Midbrain (tissue), 1 donor: ENCODE data around the gene PITX1.

Experiments
- DNase-seq: peaks from one replicate; lab custom pipeline; 2025; lab: John Stamatoyannopoulos, UW

PITX1 gene

DNA sequence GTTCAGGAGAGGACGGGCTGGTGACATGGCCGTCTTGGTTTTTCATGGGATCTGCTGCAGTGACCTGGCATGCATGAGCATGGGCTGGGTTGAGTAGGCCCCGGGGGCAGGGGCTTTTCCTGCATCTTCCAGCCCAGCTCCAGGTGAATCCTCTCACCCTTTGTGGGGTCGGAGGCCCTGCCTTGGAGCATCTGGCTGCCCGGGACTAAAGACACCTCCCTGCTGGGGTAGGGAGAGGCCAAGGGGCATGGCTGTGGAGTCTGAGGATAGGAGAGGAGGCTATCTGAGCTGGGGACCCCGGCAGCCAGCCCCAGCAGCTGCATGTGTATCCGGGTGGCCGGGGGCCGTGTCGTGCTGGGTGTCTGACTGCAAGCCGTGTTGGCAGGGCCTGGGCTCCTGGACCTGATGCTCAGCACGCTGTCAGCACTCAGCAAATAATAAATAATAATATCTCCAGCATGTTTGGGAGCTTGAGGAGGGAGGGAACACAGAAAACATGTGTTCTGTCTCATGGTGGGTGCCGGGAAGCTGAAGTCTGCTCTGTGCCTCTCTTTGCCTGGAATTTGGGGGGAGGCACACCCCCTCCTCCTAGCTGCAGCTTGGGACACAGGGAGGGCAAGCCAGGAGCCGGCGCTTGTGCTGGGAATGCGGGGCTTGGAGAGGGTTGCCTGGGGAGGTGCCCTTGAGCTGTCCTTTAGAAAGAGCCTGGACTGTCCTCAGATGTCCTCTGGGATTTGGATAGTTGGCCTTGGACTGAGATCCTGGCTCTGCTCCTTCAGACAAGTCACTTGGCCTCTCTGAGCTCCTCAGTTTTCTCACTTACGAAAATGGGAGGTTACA lies 28.4 kb upstream of the PITX1 start:
- no peak for DNase-seq

- no peak for DNase-seq
Observed at GRCh38 chr5:135061001-135061400, 27.0 kb upstream of the PITX1 start.

DNA sequence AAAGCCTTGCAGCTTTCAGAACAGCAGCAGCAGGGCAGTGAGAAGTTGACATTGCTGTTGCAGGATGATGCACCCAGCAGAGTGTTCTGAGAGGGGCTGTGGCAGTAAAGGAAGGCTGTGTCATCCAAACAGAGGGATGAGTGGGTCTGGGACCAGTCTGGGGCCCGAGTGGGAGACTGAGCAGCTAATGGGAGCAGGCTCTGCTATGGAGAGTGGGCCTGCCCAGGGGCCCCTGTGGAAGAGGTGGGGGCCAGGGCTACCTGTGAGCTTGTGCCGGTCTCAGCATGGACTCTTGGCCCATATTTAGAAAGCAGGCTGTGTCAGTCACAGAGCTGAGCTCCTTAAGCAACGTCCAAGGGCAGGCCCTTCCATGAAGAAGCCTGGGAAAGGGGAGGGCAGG lies 26.0 kb upstream of the PITX1 start:
- no peak for DNase-seq

DNA sequence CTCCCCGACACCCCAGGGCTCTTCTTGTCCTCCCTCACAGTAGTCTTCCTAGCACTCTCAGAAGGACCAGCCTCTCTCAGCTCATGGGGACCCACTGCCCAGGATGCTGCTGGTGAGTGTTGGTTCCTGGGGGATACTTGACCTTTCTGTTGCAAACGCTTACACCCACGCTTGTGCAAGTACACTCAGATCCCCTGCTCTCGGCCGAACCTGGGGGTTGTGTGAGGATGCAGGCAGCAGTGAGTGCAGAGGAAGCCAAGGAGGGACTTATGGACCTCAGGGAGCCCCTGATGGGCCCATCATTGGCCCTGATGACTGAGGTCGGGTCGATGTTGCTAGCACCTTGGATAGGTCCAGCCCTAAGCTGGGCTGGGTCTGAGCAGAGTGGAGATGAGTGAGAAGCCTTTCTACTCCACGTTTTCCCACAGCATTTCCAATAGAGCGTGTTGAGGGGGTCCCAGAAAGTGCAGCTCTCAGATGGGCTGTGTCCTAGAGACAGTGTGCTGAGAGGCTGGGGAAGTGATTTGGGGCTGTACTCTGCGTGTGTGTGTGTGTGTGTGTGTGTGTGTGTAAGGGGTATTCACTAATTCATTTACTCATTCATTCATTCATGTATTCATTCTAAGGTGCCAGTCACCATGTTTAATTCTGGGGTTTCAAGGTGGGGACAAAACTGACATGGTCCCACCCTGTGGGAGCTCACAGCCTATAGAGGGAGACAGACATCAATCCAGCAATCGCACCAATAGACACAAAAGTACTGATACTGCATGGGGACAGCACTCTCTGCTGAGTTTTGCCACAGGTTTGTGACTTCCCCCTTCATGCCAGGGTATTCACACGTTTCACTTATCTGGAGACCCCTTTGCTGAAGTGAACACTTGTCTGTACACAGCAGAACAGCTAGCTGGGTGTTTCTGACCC lies 25.2 kb upstream of the PITX1 start:
- DNase-seq, result no peak

DNA sequence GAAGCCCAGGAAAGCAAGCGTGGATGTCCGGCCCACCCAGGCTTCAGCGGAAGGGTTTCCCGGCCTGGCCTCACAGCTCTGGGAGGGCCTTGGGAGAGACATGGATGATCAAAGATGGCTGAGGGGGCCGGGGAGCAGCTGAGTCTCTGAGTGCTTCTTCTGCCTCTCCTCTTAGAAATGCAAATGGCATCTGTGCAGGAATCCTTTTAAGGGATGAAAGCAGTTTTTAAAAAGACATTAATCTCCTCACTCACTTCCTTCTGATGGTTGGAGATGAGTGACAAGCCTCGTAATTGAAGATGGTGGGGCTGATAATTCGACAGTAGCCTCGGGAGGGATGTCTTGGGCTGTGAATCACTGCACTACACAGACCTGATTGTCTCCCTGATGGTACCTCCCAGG lies 24.3 kb upstream of the PITX1 start:
- no peak for DNase-seq

DNA sequence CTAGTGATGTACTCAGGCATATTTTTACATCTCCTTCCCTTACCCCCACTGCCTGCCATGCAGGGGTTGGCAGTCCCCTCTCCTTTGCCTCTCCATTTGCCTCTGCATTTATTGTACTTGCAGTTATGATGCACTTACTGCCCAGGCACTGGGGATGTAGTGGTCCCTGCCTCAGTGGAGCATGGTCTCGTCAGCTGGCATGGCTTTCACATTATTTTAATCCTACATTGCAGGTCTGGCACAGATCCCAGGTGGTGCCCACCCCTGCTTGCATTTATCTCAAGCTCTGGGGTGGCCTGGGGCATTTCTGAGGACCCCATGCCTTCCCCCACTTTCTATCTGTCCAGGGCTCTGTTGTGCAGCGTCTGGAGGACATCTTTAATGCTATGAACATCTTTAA lies 23.2 kb upstream of the PITX1 start:
- no peak for DNase-seq

GRCh38 chr5:135056316-135057030 lies 22.4 kb upstream of the PITX1 start:
- DNase-seq, result no peak

GRCh38 chr5:135055396-135055795 lies 21.4 kb upstream of the PITX1 start:
- DNase-seq, result no peak

- DNase-seq, result no peak
Observed at GRCh38 chr5:135054546-135054945, 20.5 kb upstream of the PITX1 start.

- no peak for DNase-seq
Observed at GRCh38 chr5:135053989-135054388, 20.0 kb upstream of the PITX1 start.

GRCh38 chr5:135053278-135053677 lies 19.2 kb upstream of the PITX1 start:
- DNase-seq, result no peak

DNA sequence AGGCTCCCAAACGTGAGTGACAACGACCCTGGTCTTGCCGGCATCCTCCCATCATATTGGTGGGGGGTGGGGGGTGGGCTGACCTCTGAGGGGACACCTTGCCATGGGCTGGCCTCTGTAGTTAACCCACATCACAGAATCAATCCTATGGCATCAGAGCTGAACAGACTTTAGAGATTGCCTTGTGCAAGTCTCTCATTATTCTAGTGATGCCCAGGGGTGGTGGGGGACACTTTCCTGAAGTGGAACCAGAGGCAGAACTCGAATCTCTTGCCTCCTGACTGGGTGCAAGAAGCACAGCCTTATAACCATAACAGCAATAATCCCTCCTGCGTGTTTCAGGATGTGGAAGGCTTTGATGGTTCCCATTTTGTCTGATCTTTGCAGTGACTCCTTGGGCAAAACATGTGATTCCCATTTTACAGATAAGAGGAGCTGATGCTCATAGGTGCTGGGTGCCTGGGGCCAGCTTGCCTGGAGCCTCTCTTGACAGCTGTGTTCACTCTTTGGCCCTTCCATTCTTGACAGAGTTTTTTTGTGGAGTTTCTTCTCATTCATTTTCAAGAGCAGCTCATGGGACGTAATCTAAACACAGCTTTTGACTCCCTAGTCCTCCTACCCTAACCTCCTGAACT lies 18.6 kb upstream of the PITX1 start:
- no peak for DNase-seq

GRCh38 chr5:135051872-135052271 lies 17.8 kb upstream of the PITX1 start:
- DNase-seq, result no peak

DNA sequence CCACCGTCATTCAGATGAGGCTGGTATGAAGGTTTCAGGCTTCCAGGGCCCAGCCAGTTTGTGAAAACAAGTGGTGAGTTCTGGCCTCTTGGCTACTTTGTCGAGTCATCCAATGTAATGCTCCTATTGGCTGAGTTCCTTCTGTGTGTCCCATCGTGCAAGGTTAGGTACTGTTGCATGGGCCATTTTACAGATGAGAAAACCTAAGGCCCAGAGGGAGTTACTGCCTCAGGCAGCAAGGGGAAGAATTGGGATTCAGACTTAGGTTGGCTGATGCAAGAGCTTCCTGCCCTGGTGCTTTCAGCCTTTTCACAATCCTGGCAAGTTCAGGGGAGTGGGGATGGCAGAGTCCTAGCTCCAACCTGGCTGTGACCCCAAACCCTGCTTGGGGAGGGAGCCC lies 17.4 kb upstream of the PITX1 start:
- DNase-seq, result no peak

GRCh38 chr5:135050244-135050767 lies 16.3 kb upstream of the PITX1 start:
- DNase-seq, result no peak

- no peak for DNase-seq
Observed at GRCh38 chr5:135048930-135049329, 14.9 kb upstream of the PITX1 start.

GRCh38 chr5:135048286-135048685 lies 14.3 kb upstream of the PITX1 start:
- no peak for DNase-seq

GRCh38 chr5:135047347-135047695 lies 13.3 kb upstream of the PITX1 start:
- no peak for DNase-seq

DNA sequence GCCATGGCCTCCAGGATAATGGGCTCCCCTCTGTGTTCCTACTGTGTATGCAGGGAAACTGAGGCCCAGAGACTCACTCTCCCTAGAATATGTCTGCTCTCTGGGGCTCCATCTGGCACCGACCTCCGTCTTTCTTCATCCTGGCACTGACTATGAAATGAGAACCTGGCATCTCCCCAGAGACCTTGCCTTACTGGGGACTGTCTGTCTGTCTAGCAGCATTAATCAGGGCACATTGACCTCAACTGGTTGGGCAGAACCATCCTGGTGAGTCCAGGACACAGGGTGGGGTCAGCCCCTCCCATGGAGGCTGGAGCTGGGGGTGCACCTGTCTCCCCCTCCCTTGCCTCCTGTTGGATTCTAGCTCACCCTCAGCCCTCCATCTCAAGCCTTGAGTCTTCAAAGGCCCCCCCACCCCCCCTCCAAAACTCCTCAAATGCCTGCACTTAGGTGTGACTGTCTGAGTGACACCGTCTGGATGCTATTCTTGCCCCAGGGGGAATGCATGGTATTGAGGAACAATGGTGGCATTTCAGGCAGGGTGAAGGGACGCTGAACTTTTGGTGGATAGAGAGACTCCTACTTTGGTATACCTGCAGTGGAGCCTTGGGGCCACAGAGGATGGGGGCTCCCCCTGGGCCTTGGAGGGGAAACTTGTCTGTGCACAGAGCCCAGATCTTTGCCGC lies 12.8 kb upstream of the PITX1 start:
- no peak for DNase-seq

- no peak for DNase-seq
Observed at GRCh38 chr5:135045488-135045887, 11.5 kb upstream of the PITX1 start.

DNA sequence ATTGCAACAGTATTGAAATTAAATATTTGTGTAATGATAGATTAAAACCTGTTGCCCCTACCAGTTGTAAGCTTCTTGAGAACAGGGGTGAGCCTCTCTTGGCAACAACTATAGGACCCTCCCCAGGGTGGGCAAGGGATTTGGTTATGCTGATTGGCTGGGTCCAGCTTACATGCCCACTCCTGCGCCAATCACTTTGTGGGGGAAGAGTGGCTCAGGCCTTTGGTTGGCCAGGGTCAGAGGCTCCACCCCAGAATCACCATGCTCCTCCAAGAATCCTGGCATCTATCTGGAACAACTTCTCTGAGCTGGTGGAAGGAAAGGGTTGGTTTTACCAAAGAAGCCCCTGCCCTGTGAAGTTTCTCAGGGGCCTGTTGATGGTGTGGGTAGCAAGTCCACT lies 8.6 kb upstream of the PITX1 start:
- no peak for DNase-seq
